ENCODE measurements around the gene FCMR.

GRCh38 chr1:206949641-206950040 is 27.9 kb upstream of the FCMR start:
- TF ChIP-seq BACH2 (CRISPR knock-in tag; IDR thresholded peaks at IDR 0.05; ENCODE audit: borderline replicate concordance): no peak
- TF ChIP-seq ZFP30 (CRISPR knock-in tag; IDR thresholded peaks at IDR 0.05): no peak
- TF ChIP-seq GLIS3 (CRISPR knock-in tag; IDR thresholded peaks at IDR 0.05): no peak
- TF ChIP-seq ZFP3 (CRISPR knock-in tag; IDR thresholded peaks at IDR 0.05): no peak
- no peak for TF ChIP-seq RARB (CRISPR knock-in tag; IDR thresholded peaks at IDR 0.05)

All from SK-N-SH treated with all-trans-retinoic acid at 6 μM for 48 hours (cell line).